IMR-90 (cell line): ENCODE measurements around the gene ARNT2. TPM values are rescaled to one million over a fixed set of nuclear protein-coding genes. Genes with fewer than 3 reads are reported as not detected.

ENCODE experiments used
- ATAC-seq: fragments of 200-7000 bp; cut with Tn5 transposase; 2 replicates; pipeline ENCODE4 v1.9.1; 2020; ENCODE audit warnings: low read depth, mild to moderate bottlenecking, moderate library complexity
- BruUV-seq: library from RNA; stranded (reverse); fragments of 400-500 nt; replicated peaks from 2 replicates; lab custom pipeline; 2021; lab: Mats Ljungman, UMichigan
- CTCF ChIA-PET: fragments of 300-600 bp; formaldehyde crosslinking; extraction: SDS; loops from one replicate; lab custom pipeline; 2021; ENCODE audit warnings: antibody characterized with exemption; lab: Yijun Ruan, JAX
- POLR2A ChIA-PET: fragments of 300-600 bp; sonication (Branson Sonifier 250); formaldehyde crosslinking; loops from one replicate; lab custom pipeline; 2022; ENCODE audit warnings: antibody characterized with exemption; ENCODE audit not compliant: unreplicated experiment; lab: Charles Lee
- DNase-seq: peaks from one replicate; pipeline ENCODE4 v3.0.0; 2013
- H2AFZ ChIP-seq: replicated peaks from 2 replicates; pipeline ENCODE3; 2013; ENCODE audit warnings: low read length, mild to moderate bottlenecking; ENCODE audit not compliant: poor library complexity
- H2AK5ac ChIP-seq: 2 replicates; pipeline ENCODE4 v1.6.1; 2013; ENCODE audit warnings: low read depth, low read length, inconsistent platforms
- H2AK9ac ChIP-seq: replicated peaks from 2 replicates; pipeline ENCODE3; 2013; ENCODE audit warnings: mild to moderate bottlenecking, low read depth, low read length, moderate library complexity; ENCODE audit not compliant: poor library complexity
- H2BK120ac ChIP-seq: 2 replicates; pipeline ENCODE4 v1.6.1; 2013; ENCODE audit warnings: low read depth, low read length, inconsistent platforms
- H2BK15ac ChIP-seq: 3 replicates; pipeline ENCODE4 v1.6.1; 2013; ENCODE audit warnings: low read depth, low read length, inconsistent platforms
- H2BK20ac ChIP-seq: 2 replicates; pipeline ENCODE4 v1.6.1; 2013; ENCODE audit warnings: low read depth, mild to moderate bottlenecking, inconsistent platforms, low read length, moderate library complexity
- H2BK5ac ChIP-seq: 2 replicates; pipeline ENCODE4 v1.6.1; 2013; ENCODE audit warnings: mild to moderate bottlenecking, low read depth, low read length, inconsistent platforms; ENCODE audit not compliant: poor library complexity, severe bottlenecking
- H3K14ac ChIP-seq: replicated peaks from 2 replicates; pipeline ENCODE4 v1.6.1; 2013; ENCODE audit warnings: low read depth, low read length, inconsistent platforms
- H3K18ac ChIP-seq: 2 replicates; pipeline ENCODE4 v1.6.1; 2013; ENCODE audit warnings: low read depth, low read length, control low read depth
- H3K23ac ChIP-seq: 2 replicates; pipeline ENCODE4 v1.6.1; 2013; ENCODE audit warnings: low read depth, low read length, inconsistent platforms
- H3K27ac ChIP-seq: 2 replicates; pipeline ENCODE4 v1.5.1; 2013; ENCODE audit warnings: mild to moderate bottlenecking, control low read depth, low read length; ENCODE audit not compliant: insufficient read depth
- H3K27me3 ChIP-seq: 2 replicates; pipeline ENCODE4 v1.6.1; 2013; ENCODE audit warnings: low read length; ENCODE audit not compliant: control insufficient read depth, insufficient read depth
- H3K36me3 ChIP-seq: 2 replicates; pipeline ENCODE4 v1.6.1; 2013; ENCODE audit warnings: low read length, mixed read lengths; ENCODE audit not compliant: control insufficient read depth, insufficient read depth
- H3K4ac ChIP-seq: 2 replicates; pipeline ENCODE4 v1.6.1; 2013; ENCODE audit warnings: low read depth, low read length, inconsistent platforms
- H3K4me1 ChIP-seq: 2 replicates; pipeline ENCODE4 v1.6.1; 2013; ENCODE audit warnings: low read length, mixed read lengths; ENCODE audit not compliant: control insufficient read depth, insufficient read depth
- H3K4me2 ChIP-seq: 2 replicates; pipeline ENCODE4 v1.6.1; 2013; ENCODE audit warnings: low read depth, mild to moderate bottlenecking, control low read depth, low read length, moderate library complexity
- H3K4me3 ChIP-seq: 2 replicates; pipeline ENCODE4 v1.5.1; 2013; ENCODE audit warnings: low read depth, mild to moderate bottlenecking, control low read depth, low read length, moderate library complexity; ENCODE audit not compliant: insufficient read depth
- H3K56ac ChIP-seq: 2 replicates; pipeline ENCODE4 v1.6.1; 2013; ENCODE audit warnings: low read length, inconsistent platforms; ENCODE audit not compliant: insufficient read depth; ENCODE audit errors: extremely low read depth
- H3K79me1 ChIP-seq, 2 experiments: 2 replicates each; pipeline ENCODE4 v1.6.1; 2013; ENCODE audit warnings: low read length in 2 of 2, inconsistent platforms in 1 of 2, low read depth in 1 of 2
- H3K9ac ChIP-seq: 2 replicates; pipeline ENCODE4 v1.6.1; 2013; ENCODE audit warnings: low read depth, low read length, control low read depth
- H3K9me1 ChIP-seq: 2 replicates; pipeline ENCODE4 v1.6.1; 2013; ENCODE audit warnings: low read length, inconsistent platforms; ENCODE audit not compliant: insufficient read depth
- H3K9me3 ChIP-seq: 2 replicates; pipeline ENCODE4 v1.6.1; 2013; ENCODE audit warnings: low read length; ENCODE audit not compliant: control insufficient read depth, insufficient read depth
- H4K20me1 ChIP-seq: 2 replicates; pipeline ENCODE4 v1.6.1; 2013; ENCODE audit warnings: low read length, inconsistent platforms; ENCODE audit not compliant: insufficient read depth
- H4K5ac ChIP-seq: 2 replicates; pipeline ENCODE4 v1.6.1; 2013; ENCODE audit warnings: mild to moderate bottlenecking, low read depth, low read length, control low read depth
- H4K8ac ChIP-seq, 2 experiments: 2 replicates each; pipeline ENCODE4 v1.6.1; 2013; ENCODE audit warnings: low read depth in 2 of 2, low read length in 2 of 2, control low read depth in 1 of 2, inconsistent platforms in 1 of 2
- H4K91ac ChIP-seq: 2 replicates; pipeline ENCODE4 v1.6.1; 2013; ENCODE audit warnings: low read depth, low read length, inconsistent platforms; ENCODE audit not compliant: insufficient read depth
- BHLHE40 ChIP-seq: fragments of 150-350 bp; IDR thresholded peaks from 2 replicates; pipeline ENCODE4 v1.6.1; 2016; ENCODE audit warnings: mild to moderate bottlenecking, low read depth, low read length
- MAZ ChIP-seq: IDR thresholded peaks from 2 replicates; pipeline ENCODE4 v1.6.1; 2012; ENCODE audit warnings: low read depth, mild to moderate bottlenecking, low read length, improper control_type of control experiment, moderate library complexity, borderline replicate concordance
- RCOR1 ChIP-seq: IDR thresholded peaks from 2 replicates; pipeline ENCODE4 v1.6.1; 2012; ENCODE audit warnings: mild to moderate bottlenecking, low read length, improper control_type of control experiment; ENCODE audit not compliant: insufficient replicate concordance
- RFX5 ChIP-seq: IDR thresholded peaks from 2 replicates; pipeline ENCODE4 v1.8.0; 2012; ENCODE audit warnings: low read depth, mild to moderate bottlenecking, low read length, moderate library complexity
- WGBS, 2 experiments: methylation state at CpG; one replicate each; pipeline versions ENCODE4 v1.1.5 to v1.1.7; 2013; ENCODE audit warnings: missing lambda C conversion rate in 2 of 2; ENCODE audit not compliant: insufficient read length in 1 of 2; ENCODE audit errors: extremely low coverage in 2 of 2; 5-methylcytosine and 5-hydroxymethylcytosine counted together
- dilution Hi-C: fragments of 300-500 bp; cut with HindIII; formaldehyde crosslinking; loops from one replicate; pipeline ENCODE4 v1.14.3; 2018; ENCODE audit warnings: low sequenced_read_pairs; ENCODE audit not compliant: unreplicated experiment
- in situ Hi-C: fragments of 300-500 bp; cut with MboI; formaldehyde crosslinking; loops from 3 replicates; pipeline ENCODE4 v1.14.3; 2019; ENCODE audit warnings: low sequenced_read_pairs, inconsistent platforms, mixed read lengths
- intact Hi-C: fragments of 100-400 bp; cut with micrococcal nuclease; formaldehyde crosslinking; loops from 2 replicates; pipeline ENCODE4 v1.10.0; 2022
- polyA plus RNA-seq, 3 experiments: library from polyadenylated mRNA; depleted of rRNA; stranded (reverse); fragments of >200 nt; gene quantifications; 2 replicates each; pipeline ENCODE4 v1.2.3, GENCODE V29; 2012; ENCODE audit warnings: low replicate concordance in 1 of 3
- total RNA-seq: library from RNA; depleted of rRNA; stranded (reverse); fragments of >200 nt; gene quantifications from 2 replicates; pipeline ENCODE4 v1.2.3, GENCODE V29; 2012
- TF ChIP-seq, protein P1 (sequence below): fragments of 150-350 bp; IDR thresholded peaks from 2 replicates; pipeline ENCODE4 v1.6.1; 2017; ENCODE audit warnings: mild to moderate bottlenecking, antibody characterized with exemption, low read length, low read depth
- TF ChIP-seq, protein P2 (sequence below): fragments of 150-350 bp; IDR thresholded peaks from 2 replicates; pipeline ENCODE4 v1.6.1; 2016; ENCODE audit warnings: low read depth, mild to moderate bottlenecking, low read length, moderate library complexity, borderline replicate concordance

ARNT2 gene
- total and polyA plus RNA-seq, 2 of the 4 experiments (the other 2 are of a cell fraction), result 18.2 to 19.0 TPM

DNA sequence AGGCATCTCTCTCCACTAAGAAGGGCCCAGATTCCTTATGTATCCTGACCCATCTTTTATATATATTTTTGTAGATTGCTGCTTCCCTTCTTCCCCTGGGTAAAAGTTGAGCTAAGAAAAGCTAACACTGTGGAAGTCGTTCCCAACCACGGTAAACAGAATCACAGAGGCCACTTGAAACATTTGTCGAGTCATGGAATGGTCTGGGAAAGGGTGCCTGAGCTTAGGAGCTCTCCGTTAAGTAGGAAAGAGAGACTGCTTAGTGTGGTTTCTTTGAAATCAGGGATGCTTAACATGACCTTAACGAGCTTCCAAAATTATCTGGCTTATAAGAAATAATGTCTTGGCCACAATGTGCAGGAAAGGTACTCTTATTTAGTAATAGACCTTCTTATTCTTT is 45.6 kb downstream of the ARNT2 start:
- H3K9ac ChIP-seq, result no peak overlapping the region
- POLR2A ChIA-PET, result interaction anchor here (0.6 to 1.1 kb wide), 3 partner anchors 330 to 531 kb away, joined by 3 to 8 read pairs (median 5); partner anchors contain the start of gene CEMIP

More for the DNA sequence above, 45.6 kb downstream of the ARNT2 start:
- peak overlapping the region; percentile 17; the same call in 1 of the 3 replicates for H2BK15ac ChIP-seq
- H3K4me1 ChIP-seq, result peaks cover 12% of the 10 kb centered on the region
- no peak overlapping the region for H4K5ac ChIP-seq
- in situ Hi-C loops, result loop anchor here (5.0 kb wide), 1 partner anchor 242 kb away; no protein-coding TSS in a partner anchor
- dilution Hi-C loops, result no loop called here
- H3K23ac ChIP-seq, result 0 out of 2 replicates have a peak overlapping the region, but pooled peaks have one; percentile 7
- peak overlapping the region; percentile 39; the same call in 1 of the 2 replicates for H2BK120ac ChIP-seq
- H3K36me3 ChIP-seq, result no peaks in the 10 kb centered on the region
- H2BK20ac ChIP-seq, result no peak overlapping the region
- H3K79me1 ChIP-seq, result peaks cover 6 to 31% of the 10 kb centered on the region in 2 experiments; a peak in 3 of 4 replicates
- no peak overlapping the region for H2AK9ac ChIP-seq
- CTCF ChIA-PET, result interaction anchor here (1.0 to 1.1 kb wide), 3 partner anchors 117 to 329 kb away, joined by 3 to 7 read pairs (median 3); partner anchors contain the start of gene CEMIP
- intact Hi-C loops, result no loop called here
- H3K27me3 ChIP-seq, result no peaks in the 10 kb centered on the region
- 100% methylated on average over 1 of the region's 5 CpGs; no CpG with 5 or more reads in 1 of the 2 experiments for WGBS, 2 experiments
- 0 out of 2 replicates have a peak, but pooled peaks cover under 1% of the 10 kb centered on the region for H4K20me1 ChIP-seq
- H3K4me3 ChIP-seq, result no peak overlapping the region
- no peak overlapping the region for H3K4me2 ChIP-seq
- H4K91ac ChIP-seq, result peak overlapping the region; percentile 43; the same call in 1 of the 2 replicates
- ATAC-seq (peak; percentile 21), DNase-seq (no peak)
- H3K14ac ChIP-seq, result peak overlapping the region; percentile 22; the same call in 1 of the 2 replicates
- H3K18ac ChIP-seq, result peak overlapping the region; percentile 51
- H3K4ac ChIP-seq, result peak overlapping the region; percentile 49
- peak overlapping the region; percentile 12 for H2BK5ac ChIP-seq
- TF ChIP-seq, protein P1, sequence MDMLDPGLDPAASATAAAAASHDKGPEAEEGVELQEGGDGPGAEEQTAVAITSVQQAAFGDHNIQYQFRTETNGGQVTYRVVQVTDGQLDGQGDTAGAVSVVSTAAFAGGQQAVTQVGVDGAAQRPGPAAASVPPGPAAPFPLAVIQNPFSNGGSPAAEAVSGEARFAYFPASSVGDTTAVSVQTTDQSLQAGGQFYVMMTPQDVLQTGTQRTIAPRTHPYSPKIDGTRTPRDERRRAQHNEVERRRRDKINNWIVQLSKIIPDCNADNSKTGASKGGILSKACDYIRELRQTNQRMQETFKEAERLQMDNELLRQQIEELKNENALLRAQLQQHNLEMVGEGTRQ, result no peak
- TF ChIP-seq RFX5 (no peak), RCOR1 (no peak), MAZ (no peak), BHLHE40 (no peak)
- TF ChIP-seq, protein P2, sequence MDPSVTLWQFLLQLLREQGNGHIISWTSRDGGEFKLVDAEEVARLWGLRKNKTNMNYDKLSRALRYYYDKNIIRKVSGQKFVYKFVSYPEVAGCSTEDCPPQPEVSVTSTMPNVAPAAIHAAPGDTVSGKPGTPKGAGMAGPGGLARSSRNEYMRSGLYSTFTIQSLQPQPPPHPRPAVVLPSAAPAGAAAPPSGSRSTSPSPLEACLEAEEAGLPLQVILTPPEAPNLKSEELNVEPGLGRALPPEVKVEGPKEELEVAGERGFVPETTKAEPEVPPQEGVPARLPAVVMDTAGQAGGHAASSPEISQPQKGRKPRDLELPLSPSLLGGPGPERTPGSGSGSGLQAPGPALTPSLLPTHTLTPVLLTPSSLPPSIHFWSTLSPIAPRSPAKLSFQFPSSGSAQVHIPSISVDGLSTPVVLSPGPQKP, result no peak
- H4K8ac ChIP-seq, result no peak overlapping the region
- 0 out of 2 replicates have a peak overlapping the region, but pooled peaks have one; percentile 30 for H2AK5ac ChIP-seq
- H2AFZ ChIP-seq, result no peak overlapping the region
- BruUV-seq, result no TSS peak
- H3K9me3 ChIP-seq, result no peaks in the 10 kb centered on the region
- H3K9me1 ChIP-seq, result peaks cover 17% of the 10 kb centered on the region
- no peak overlapping the region; the same call in 1 of the 2 replicates for H3K27ac ChIP-seq
- no peak overlapping the region for H3K56ac ChIP-seq
